ENCODE data around the gene MEGF11.

DNA sequence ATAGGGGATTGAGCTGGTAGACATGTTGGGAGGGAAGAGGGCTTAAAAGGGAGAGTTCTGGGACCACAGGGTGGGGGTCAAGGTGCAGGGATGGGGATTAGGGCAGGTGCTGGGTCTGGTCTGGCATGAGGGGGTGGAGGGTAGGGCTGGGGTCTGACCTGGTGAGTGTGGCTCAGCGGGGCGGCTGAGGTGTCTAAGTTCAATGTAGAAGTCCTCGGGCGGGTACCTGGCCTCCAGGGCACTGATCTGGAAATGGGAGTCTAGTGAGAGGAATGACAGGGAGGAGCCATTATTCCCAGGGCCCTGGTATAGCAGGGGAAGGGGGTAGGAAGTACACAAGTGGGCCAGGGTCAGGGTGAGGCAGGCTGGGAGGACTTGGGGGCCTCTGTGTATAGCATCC lies 344.7 kb downstream of the MEGF11 start:
- TF ChIP-seq CTCF (IDR thresholded peaks at IDR 0.05), result no peak
- no peak for TF ChIP-seq POLR2A (IDR thresholded peaks at IDR 0.05)
